Motor neuron (in vitro differentiated cells): ENCODE measurements around the gene EIF3B. TPM values are rescaled to one million over a fixed set of nuclear protein-coding genes. Genes with fewer than 3 reads are reported as not detected.
"Not testable (repeated sequence)": the region's sequence is repeated elsewhere in the genome, so short reads cannot be mapped to it uniquely, and the experiment has no call there.

Experiments
- ATAC-seq, 8 experiments: fragments of 200-7000 bp; cut with Tn5 transposase; replicated peaks in 6 of 8; 2 replicates each; pipeline ENCODE4 v1.8.0; 2021; ENCODE audit warnings: mild to moderate bottlenecking in 8 of 8, moderate library complexity in 8 of 8
- H3K27ac ChIP-seq, 2 donors: fragments of 250-450 bp; sonication (Bioruptor Pico); 2 replicates each; pipeline ENCODE4 v1.9.0; 2021; ENCODE audit warnings: antibody characterized with exemption in 2 of 2, mild to moderate bottlenecking in 2 of 2, moderate library complexity in 1 of 2
- H3K4me1 ChIP-seq, 2 donors: fragments of 250-450 bp; sonication (Bioruptor Pico); replicated peaks in 1 of 2; 2 replicates each; pipeline ENCODE4 v1.6.1; 2021; ENCODE audit warnings: antibody characterized with exemption in 2 of 2, mild to moderate bottlenecking in 2 of 2, moderate library complexity in 1 of 2
- H3K4me3 ChIP-seq, 5 donors: fragments of 250-450 bp; sonication (Bioruptor Pico); 2 replicates each; pipeline ENCODE4 v1.9.0; 2021; ENCODE audit warnings: antibody characterized with exemption in 5 of 5, mild to moderate bottlenecking in 5 of 5, moderate library complexity in 4 of 5
- WGBS, 10 experiments: fragments of 450-650 bp; shearing (Covaris generic); methylation state at CpG; one replicate each; pipeline ENCODE4 v1.0.0; 2022; 5-methylcytosine and 5-hydroxymethylcytosine counted together
- in situ Hi-C, 9 experiments: fragments of 400-800 bp; cut with MboI; loops; one replicate each; pipeline ENCODE4 v1.15.0; 2021; ENCODE audit warnings: low sequenced_read_pairs in 9 of 9, low pct_unique_long_range_greater_than_20kb in 2 of 9; ENCODE audit not compliant: unreplicated experiment in 9 of 9
- total RNA-seq, 8 experiments: library from RNA; unstranded; fragments of 300-600 nt; gene quantifications; 2 replicates each; pipeline versions ENCODE4 v1.2.3 to v1.2.4, GENCODE V29; 2022

Gene EIF3B
- total RNA-seq, 8 experiments from 2014 or later = 53.0 to 225 (median 87.9) TPM

- no peak overlapping the region for H3K4me3 ChIP-seq
- ATAC-seq = no peak
- in situ Hi-C loops = no loop called here
- peaks cover 0 to 3% of the 10 kb centered on the region in 2 donors for H3K4me1 ChIP-seq
- WGBS, 10 experiments = 80 to 100% (median 88%) methylated on average over 1 to 8 of the region's 12 CpGs; no CpG with 5 or more reads in 1 of the 10 experiments
- H3K27ac ChIP-seq = no peak overlapping the region
These were observed 36.9 kb upstream of the EIF3B start for GRCh38 chr7:2317556-2318293.

- in situ Hi-C loops = no loop called here
- WGBS, 10 experiments = 0 to 100% (median 76%) methylated on average over 1 to 8 of the region's 11 CpGs; no CpG with 5 or more reads in 3 of the 10 experiments
- Histone ChIP-seq H3K4me3 (no peak overlapping the region), H3K4me1 (no peaks in the 10 kb centered on the region), H3K27ac (no peak overlapping the region)
- ATAC-seq = peak in 3 of 8 experiments; percentile 28 to 62 (median 44)
These were observed 33.6 kb upstream of the EIF3B start for GRCh38 chr7:2321020-2321419.

- H3K4me1 ChIP-seq = no peaks in the 10 kb centered on the region
- ATAC-seq = no peak
- in situ Hi-C loops = no loop called here
- no peak overlapping the region for H3K4me3 ChIP-seq
- WGBS, 10 experiments = 33 to 92% (median 67%) methylated on average over 1 to 4 of the region's 4 CpGs; no CpG with 5 or more reads in 3 of the 10 experiments
- H3K27ac ChIP-seq = no peak overlapping the region
These were observed 29.5 kb upstream of the EIF3B start for GRCh38 chr7:2325162-2325561.

- no peak overlapping the region for H3K27ac ChIP-seq
- H3K4me3 ChIP-seq = no peak overlapping the region
- in situ Hi-C loops = no loop called here
- ATAC-seq = no peak
- WGBS, 10 experiments = 76 to 100% (median 90%) methylated on average over 1 to 7 of the region's 7 CpGs
- no peaks in the 10 kb centered on the region for H3K4me1 ChIP-seq
These were observed 27.7 kb upstream of the EIF3B start for GRCh38 chr7:2326951-2327350.

GRCh38 chr7:2330493-2330892 lies 24.1 kb upstream of the EIF3B start:
- Histone ChIP-seq H3K4me3 (no peak overlapping the region), H3K27ac (no peak overlapping the region)
- in situ Hi-C loops = no loop called here

GRCh38 chr7:2331707-2332106 lies 22.9 kb upstream of the EIF3B start:
- WGBS, 10 experiments = 83 to 100% (median 91%) methylated on average over 2 to 6 of the region's 6 CpGs; no CpG with 5 or more reads in 2 of the 10 experiments
- no peak overlapping the region for H3K4me3 ChIP-seq
- ATAC-seq = no peak
- H3K4me1 ChIP-seq = no peaks in the 10 kb centered on the region
- in situ Hi-C loops = no loop called here
- no peak overlapping the region for H3K27ac ChIP-seq

More at GRCh38 chr7:2330493-2330892, 24.1 kb upstream of the EIF3B start:
- WGBS, 10 experiments = 80 to 100% (median 100%) methylated on average over 1 of the region's 2 CpGs; no CpG with 5 or more reads in 5 of the 10 experiments
- no peaks in the 10 kb centered on the region for H3K4me1 ChIP-seq
- no peak for ATAC-seq

- H3K27ac ChIP-seq, in situ Hi-C loops, ATAC-seq, H3K4me1 ChIP-seq, H3K4me3 ChIP-seq: not testable (repeated sequence)
- 76 to 99% (median 87%) methylated on average over 1 to 4 of the region's 4 CpGs for WGBS, 10 experiments
These were observed 21.9 kb upstream of the EIF3B start for GRCh38 chr7:2332606-2333231.

- no peak for ATAC-seq
- in situ Hi-C loops = no loop called here
- Histone ChIP-seq H3K4me1 (no peaks in the 10 kb centered on the region), H3K4me3 (no peak overlapping the region), H3K27ac (no peak overlapping the region)
- 87 to 100% (median 96%) methylated on average over 1 to 10 of the region's 20 CpGs for WGBS, 10 experiments
These were observed 17.9 kb upstream of the EIF3B start for GRCh38 chr7:2336626-2337299.

GRCh38 chr7:2347351-2348063 lies 7.1 kb upstream of the EIF3B start:
- in situ Hi-C loops, H3K4me1 ChIP-seq, H3K27ac ChIP-seq, H3K4me3 ChIP-seq: not testable (repeated sequence)
- ATAC-seq = peak in 1 of 8 experiments; percentile 23
- WGBS, 10 experiments = 53 to 100% (median 90%) methylated on average over 1 to 7 of the region's 15 CpGs; no CpG with 5 or more reads in 1 of the 10 experiments

- in situ Hi-C loops = no loop called here
- peaks cover 0 to 4% of the 10 kb centered on the region in 2 donors for H3K4me1 ChIP-seq
- no peak overlapping the region for H3K27ac ChIP-seq
- WGBS, 10 experiments = 77 to 100% (median 100%) methylated on average over 1 to 4 of the region's 9 CpGs; no CpG with 5 or more reads in 3 of the 10 experiments
- no peak for ATAC-seq
- no peak overlapping the region for H3K4me3 ChIP-seq
These were observed 4.6 kb upstream of the EIF3B start for GRCh38 chr7:2350055-2350454.

GRCh38 chr7:2350861-2351260 lies 3.8 kb upstream of the EIF3B start:
- 80 to 100% (median 96%) methylated on average over 1 to 7 of the region's 12 CpGs; no CpG with 5 or more reads in 4 of the 10 experiments for WGBS, 10 experiments
- Histone ChIP-seq H3K27ac (no peak overlapping the region), H3K4me3 (no peak overlapping the region), H3K4me1 (peaks cover 2 to 4% of the 10 kb centered on the region in 2 donors)
- in situ Hi-C loops = no loop called here
- ATAC-seq = no peak

GRCh38 chr7:2353113-2353935 lies 1.3 kb upstream of the EIF3B start:
- WGBS, 10 experiments = 0 to 100% (median 61%) methylated on average over 1 to 14 of the region's 22 CpGs
- Histone ChIP-seq H3K4me1 (peaks cover 11 to 13% of the 10 kb centered on the region in 2 donors), H3K27ac (peak overlapping the region; percentile 100), H3K4me3 (peak overlapping the region; percentile 59 to 89 (median 75))
- in situ Hi-C loops = no loop called here
- peak in 3 of 8 experiments; percentile 0 to 18 (median 2) for ATAC-seq
